CD14-positive monocyte (primary cell): ENCODE results near the gene MAML3. TPM values are rescaled to one million over a fixed set of nuclear protein-coding genes. Genes with fewer than 3 reads are reported as not detected.

Experiments used
- DNase-seq, 3 donors: peaks; one replicate each; pipeline ENCODE4 v3.0.0-alpha.2; 2011 to 2022
- H2AFZ ChIP-seq: 2 replicates; pipeline ENCODE4 v1.6.0; 2012; ENCODE audit warnings: mild to moderate bottlenecking, low read depth, low read length, inconsistent platforms; ENCODE audit not compliant: insufficient read depth, poor library complexity, severe bottlenecking
- H3K27ac ChIP-seq, 2 donors: 1 replicate in 1 of 2; 2 replicates in 1 of 2; pipeline ENCODE4 v1.5.1; 2012 to 2013; ENCODE audit warnings: low read length in 2 of 2, control low read depth in 1 of 2, inconsistent platforms in 1 of 2, low read depth in 1 of 2, mild to moderate bottlenecking in 1 of 2
- H3K27me3 ChIP-seq, 2 donors: one replicate each; pipeline versions ENCODE4 v1.6.0 to v1.6.1; 2011 to 2013; ENCODE audit warnings: low read length in 2 of 2; ENCODE audit not compliant: control insufficient read depth in 2 of 2, insufficient read depth in 2 of 2
- H3K36me3 ChIP-seq, 2 donors: replicated peaks in 1 of 2; 1 replicate in 1 of 2; 2 replicates in 1 of 2; pipeline versions ENCODE4 v1.5.1 to v1.6.1; 2012 to 2013; ENCODE audit warnings: low read length in 2 of 2, control low read depth in 1 of 2, inconsistent platforms in 1 of 2, mild to moderate bottlenecking in 1 of 2; ENCODE audit not compliant: insufficient read depth in 2 of 2, control insufficient read depth in 1 of 2
- H3K4me1 ChIP-seq, 2 donors: 1 replicate in 1 of 2; 2 replicates in 1 of 2; pipeline versions ENCODE4 v1.5.1 to v1.6.1; 2012 to 2013; ENCODE audit warnings: low read length in 2 of 2, control low read depth in 1 of 2, inconsistent platforms in 1 of 2, mild to moderate bottlenecking in 1 of 2, moderate library complexity in 1 of 2; ENCODE audit not compliant: insufficient read depth in 2 of 2, control insufficient read depth in 1 of 2
- H3K4me2 ChIP-seq: replicated peaks from 2 replicates; pipeline ENCODE3; 2012; ENCODE audit warnings: low read length, moderate library complexity, mild to moderate bottlenecking; ENCODE audit not compliant: poor library complexity, severe bottlenecking; ENCODE audit errors: extremely low read depth
- H3K4me3 ChIP-seq, 3 experiments: fragments of 200-600 bp in 1 of 3; sonication (generic) in 1 of 3; replicated peaks in 1 of 3; 1 replicate in 2 of 3; 2 replicates in 1 of 3; pipeline ENCODE4 v1.5.1; 2011 to 2013; ENCODE audit warnings: low read length in 3 of 3, mild to moderate bottlenecking in 3 of 3, control low read depth in 2 of 3, low read depth in 2 of 3, inconsistent platforms in 1 of 3, moderate library complexity in 1 of 3
- H3K79me2 ChIP-seq: 2 replicates; pipeline ENCODE4 v1.6.0; 2012; ENCODE audit warnings: mild to moderate bottlenecking, control low read depth, inconsistent platforms, low read length, moderate library complexity; ENCODE audit not compliant: insufficient read depth
- H3K9ac ChIP-seq: 2 replicates; pipeline ENCODE4 v1.6.0; 2017; ENCODE audit warnings: low read length, mild to moderate bottlenecking; ENCODE audit not compliant: insufficient read depth, poor library complexity, severe bottlenecking
- H3K9me3 ChIP-seq, 2 donors: replicated peaks in 1 of 2; 1 replicate in 1 of 2; 2 replicates in 1 of 2; pipeline versions ENCODE4 v1.5.1 to v1.6.1; 2012 to 2013; ENCODE audit warnings: low read length in 2 of 2, control low read depth in 1 of 2; ENCODE audit not compliant: control insufficient read depth in 1 of 2, insufficient read depth in 1 of 2
- H4K20me1 ChIP-seq: 2 replicates; pipeline ENCODE4 v1.6.0; 2012; ENCODE audit warnings: mild to moderate bottlenecking, low read length, control low read depth, moderate library complexity; ENCODE audit not compliant: insufficient read depth
- H3K27ac Mint-ChIP-seq, 7 donors: one replicate each; pipeline ENCODE4 v1.8.0; 2020; ENCODE audit warnings: mild to moderate bottlenecking in 7 of 7, mixed read lengths in 7 of 7, moderate library complexity in 6 of 7, inconsistent platforms in 2 of 7
- H3K27me3 Mint-ChIP-seq, 3 donors: one replicate each; pipeline ENCODE4 v1.8.0; 2021 to 2022; ENCODE audit warnings: low read depth in 3 of 3, mild to moderate bottlenecking in 3 of 3, mixed read lengths in 3 of 3, moderate library complexity in 3 of 3, inconsistent platforms in 1 of 3
- H3K36me3 Mint-ChIP-seq, 2 donors: one replicate each; pipeline ENCODE4 v1.8.0; 2020; ENCODE audit warnings: mixed read lengths in 2 of 2, inconsistent platforms in 1 of 2, mild to moderate bottlenecking in 1 of 2
- H3K4me1 Mint-ChIP-seq: one replicate; pipeline ENCODE4 v1.8.0; 2020; ENCODE audit warnings: mild to moderate bottlenecking, mixed read lengths
- H3K4me3 Mint-ChIP-seq, 2 donors: one replicate each; pipeline ENCODE4 v1.8.0; 2020; ENCODE audit warnings: mild to moderate bottlenecking in 2 of 2, mixed read lengths in 2 of 2, moderate library complexity in 1 of 2
- H3K9me3 Mint-ChIP-seq, 7 donors: one replicate each; pipeline ENCODE4 v1.8.0; 2020 to 2022; ENCODE audit warnings: mixed read lengths in 7 of 7, mild to moderate bottlenecking in 6 of 7, moderate library complexity in 6 of 7, inconsistent platforms in 2 of 7
- CTCF ChIP-seq: fragments of 200-600 bp; IDR thresholded peaks from one replicate; pipeline ENCODE4 v1.8.0; 2022; ENCODE audit warnings: antibody characterized with exemption, mild to moderate bottlenecking
- WGBS: methylation state at CpG from one replicate; pipeline ENCODE4 v1.1.5; 2013; ENCODE audit warnings: missing lambda C conversion rate; ENCODE audit not compliant: insufficient coverage; 5-methylcytosine and 5-hydroxymethylcytosine counted together
- intact Hi-C, 2 donors: fragments of 100-400 bp; cut with micrococcal nuclease; formaldehyde crosslinking; loops; one replicate each; pipeline versions ENCODE4 v1.15.0 to v1.15.1; 2023
- polyA plus RNA-seq, 3 donors: library from polyadenylated mRNA; depleted of rRNA in 1 of 3; unstranded in 2 of 3; stranded (reverse) in 1 of 3; fragments of 300-500 nt in 2 of 3; fragments of >200 nt in 1 of 3; fragmentation: Illumina TruSeq in 2 of 3; gene quantifications; 1 replicate in 2 of 3; 2 replicates in 1 of 3; pipeline ENCODE4 v1.2.3, GENCODE V29; 2012 to 2021

The MAML3 gene
- polyA plus RNA-seq, 3 donors, result 1.5 to 6.5 (median 2.3) TPM

- Mint-ChIP-seq H3K27me3 (peaks cover 0 to 1% (median 0%) of the 10 kb centered on the region in 3 donors), H3K4me3 (no peak overlapping the region), H3K9me3 (no peaks in the 10 kb centered on the region), H3K4me1 (peaks cover 68% of the 10 kb centered on the region), H3K27ac (peak overlapping the region in 1 of 7 donors; percentile 12), H3K36me3 (peaks cover 10 to 36% of the 10 kb centered on the region in 2 donors)
- Histone ChIP-seq H3K27ac (no peak overlapping the region), H2AFZ (no peak overlapping the region), H3K36me3 (peaks cover 0 to 16% of the 10 kb centered on the region in 2 donors), H3K27me3 (no peaks in the 10 kb centered on the region), H3K4me3 (no peak overlapping the region), H3K79me2 (peaks cover 87% of the 10 kb centered on the region), H3K9me3 (no peaks in the 10 kb centered on the region), H3K4me2 (no peak overlapping the region), H4K20me1 (no peaks in the 10 kb centered on the region), H3K4me1 (peaks cover 38 to 50% of the 10 kb centered on the region in 2 donors), H3K9ac (no peak overlapping the region)
- intact Hi-C loops, result loop anchor here in 1 of 2 donors (10.0 kb wide), 1 partner anchor 584 kb away; no protein-coding TSS in a partner anchor
- WGBS, result no CpG with 5 or more reads among the region's 3 CpGs
- no peak for DNase-seq
- TF ChIP-seq CTCF, result no peak
These were observed 483.2 kb downstream of the MAML3 start for GRCh38 chr4:139670775-139671174.

GRCh38 chr4:139669890-139670289 lies 484.1 kb downstream of the MAML3 start:
- H3K4me1 ChIP-seq, result peaks cover 37 to 48% of the 10 kb centered on the region in 2 donors
- no peak overlapping the region for H3K4me3 ChIP-seq
- no peak overlapping the region for H3K9ac ChIP-seq
- H3K79me2 ChIP-seq, result peaks cover 95% of the 10 kb centered on the region
- no peak for DNase-seq
- peaks cover 0 to 16% of the 10 kb centered on the region in 2 donors for H3K36me3 ChIP-seq
- no peak overlapping the region for H3K4me3 Mint-ChIP-seq
- H3K9me3 ChIP-seq, result no peaks in the 10 kb centered on the region
- no peaks in the 10 kb centered on the region for H4K20me1 ChIP-seq
- H3K27me3 ChIP-seq, result no peaks in the 10 kb centered on the region
- H3K4me1 Mint-ChIP-seq, result peaks cover 65% of the 10 kb centered on the region
- no peak for TF ChIP-seq CTCF
- H3K36me3 Mint-ChIP-seq, result peaks cover 10 to 36% of the 10 kb centered on the region in 2 donors
- peak overlapping the region in 3 of 7 donors; percentile 34 to 41 (median 37) for H3K27ac Mint-ChIP-seq
- H3K27ac ChIP-seq, result no peak overlapping the region
- no peak overlapping the region for H2AFZ ChIP-seq
- no peaks in the 10 kb centered on the region for H3K9me3 Mint-ChIP-seq
- intact Hi-C loops, result loop anchor here (10.0 kb wide), 2 partner anchors 115 to 585 kb away; partner anchors contain the start of gene SETD7 (in 1 of the 2)
- H3K27me3 Mint-ChIP-seq, result peaks cover 0 to 1% (median 0%) of the 10 kb centered on the region in 3 donors
- no peak overlapping the region for H3K4me2 ChIP-seq
- 62% methylated on average over 3 of the region's 6 CpGs for WGBS
